K562 (cell line): ENCODE results near the gene CD44. TPM values are rescaled to one million over a fixed set of nuclear protein-coding genes. Genes with fewer than 3 reads are reported as not detected.
"Not testable (repeated sequence)": the region's sequence is repeated elsewhere in the genome, so short reads cannot be mapped to it uniquely, and the experiment has no call there.

ENCODE experiments used
- ATAC-seq: fragments of 200-7000 bp; cut with Tn5 transposase; 3 replicates; pipeline ENCODE4 v1.9.1; 2020; ENCODE audit warnings: moderate library complexity
- BruUV-seq: library from RNA; stranded (reverse); fragments of 400-500 nt; replicated peaks from 2 replicates; lab custom pipeline; 2021; lab: Mats Ljungman, UMichigan
- CTCF ChIA-PET: fragments of 300-600 bp; formaldehyde crosslinking; extraction: SDS; loops from one replicate; lab custom pipeline; 2021; ENCODE audit warnings: low intra/inter-chr PET ratio; lab: Yijun Ruan, JAX
- POLR2A ChIA-PET: fragments of 300-600, 350-650 bp; sonication (Branson Sonifier 250); formaldehyde crosslinking; extraction: SDS; loops from one replicate; lab custom pipeline; 2021; ENCODE audit warnings: antibody characterized with exemption, inconsistent platforms; lab: Yijun Ruan, JAX
- DNase-seq, 4 experiments: peaks; one replicate each; pipeline versions ENCODE4 v3.0.0 to v3.0.0-alpha.2; 2011 to 2018; ENCODE audit warnings: low spot score in 3 of 4, mixed read lengths in 3 of 4; ENCODE audit errors: extremely low read depth in 1 of 4
- FAIRE-seq: peaks from 2 replicates; lab custom pipeline; 2011; peaks lifted over from hg19 to GRCh38; lab: Jason Lieb, UNC
- H2AFZ ChIP-seq: 2 replicates; pipeline ENCODE4 v1.6.0; 2011; ENCODE audit warnings: low read depth, low read length, control low read depth, inconsistent platforms
- H3K27ac ChIP-seq: fragments of 200-600 bp; 3 replicates; pipeline ENCODE4 v1.8.0; 2011; ENCODE audit warnings: low read depth, mild to moderate bottlenecking, control low read depth, inconsistent platforms, low read length, moderate library complexity, mixed read lengths; ENCODE audit errors: extremely low read depth
- H3K27me3 ChIP-seq, 2 experiments: fragments of 300-600 bp in 1 of 2; 2 replicates in 1 of 2; 3 replicates in 1 of 2; pipeline versions ENCODE4 v1.6.0 to v1.8.0; 2011; ENCODE audit warnings: inconsistent platforms in 2 of 2, low read length in 2 of 2, mild to moderate bottlenecking in 1 of 2, mixed read lengths in 1 of 2, moderate library complexity in 1 of 2; ENCODE audit not compliant: control insufficient read depth in 2 of 2, insufficient read depth in 2 of 2
- H3K36me3 ChIP-seq: fragments of 300-600 bp; 3 replicates; pipeline ENCODE4 v1.8.0; 2011; ENCODE audit warnings: mild to moderate bottlenecking, low read length, inconsistent platforms; ENCODE audit not compliant: control insufficient read depth, insufficient read depth
- H3K4me1 ChIP-seq, 2 experiments: fragments of 200-600 bp in 1 of 2; replicated peaks in 1 of 2; 2 replicates in 1 of 2; 3 replicates in 1 of 2; pipeline versions ENCODE4 v1.5.1 to v1.8.0; 2011; ENCODE audit warnings: inconsistent platforms in 2 of 2, low read length in 2 of 2, mild to moderate bottlenecking in 1 of 2, mixed read lengths in 1 of 2, moderate library complexity in 1 of 2; ENCODE audit not compliant: control insufficient read depth in 2 of 2, insufficient read depth in 2 of 2
- H3K4me2 ChIP-seq: 2 replicates; pipeline ENCODE4 v1.6.1; 2011; ENCODE audit warnings: low read length, control low read depth, inconsistent platforms, mixed read lengths; ENCODE audit not compliant: insufficient read depth
- H3K4me3 ChIP-seq: fragments of 200-600 bp; sonication (generic), shearing (Covaris generic); 2 replicates; pipeline ENCODE4 v1.5.1; 2016; ENCODE audit warnings: control low read depth, inconsistent platforms
- H3K79me2 ChIP-seq: fragments of 200-600 bp; 3 replicates; pipeline ENCODE4 v1.8.0; 2011; ENCODE audit warnings: low read length, inconsistent platforms; ENCODE audit not compliant: control insufficient read depth, insufficient read depth
- H3K9ac ChIP-seq, 2 experiments: 2 replicates each; pipeline versions ENCODE4 v1.6.0 to v1.6.1; 2011; ENCODE audit warnings: low read depth in 2 of 2, low read length in 2 of 2, control low read depth in 1 of 2, inconsistent platforms in 1 of 2, mild to moderate bottlenecking in 1 of 2, mixed read lengths in 1 of 2; ENCODE audit not compliant: insufficient read depth in 1 of 2
- H3K9me1 ChIP-seq: one replicate; pipeline ENCODE4 v1.6.0; 2011; ENCODE audit warnings: inconsistent platforms, mild to moderate bottlenecking, low read length, moderate library complexity; ENCODE audit not compliant: control insufficient read depth, insufficient read depth
- H3K9me3 ChIP-seq: replicated peaks from 2 replicates; pipeline ENCODE4 v1.5.1; 2011; ENCODE audit warnings: low read depth, low read length, inconsistent platforms; ENCODE audit not compliant: control insufficient read depth, insufficient read depth
- H4K20me1 ChIP-seq: replicated peaks from 2 replicates; pipeline ENCODE4 v1.6.1; 2011; ENCODE audit warnings: low read length, inconsistent platforms, mixed read lengths; ENCODE audit not compliant: control insufficient read depth, insufficient read depth
- EHMT2 ChIP-seq: fragments of 450-650 bp; IDR thresholded peaks from 2 replicates; pipeline ENCODE4 v1.6.1; 2018; ENCODE audit warnings: antibody characterized with exemption
- RFX1 ChIP-seq: fragments of 450-650 bp; IDR thresholded peaks from 2 replicates; pipeline ENCODE4 v1.6.1; 2016; ENCODE audit warnings: mild to moderate bottlenecking, moderate library complexity
- VEZF1 ChIP-seq: fragments of 200-800 bp; sonication (Bioruptor generic); IDR thresholded peaks from 2 replicates; pipeline ENCODE4 v1.6.1; 2017; ENCODE audit warnings: missing genetic modification characterization, missing compliant biosample characterization
- WGBS: fragments of 100-300 bp; shearing (Covaris generic); methylation state at CpG from one replicate; pipeline ENCODE4 v1.1.6; 2016; ENCODE audit warnings: low coverage, mixed read lengths; ENCODE audit not compliant: insufficient coverage; ENCODE audit errors: missing lambda C conversion rate; 5-methylcytosine and 5-hydroxymethylcytosine counted together
- in situ Hi-C: fragments of 300-500 bp; cut with MboI; formaldehyde crosslinking; loops from 4 replicates; pipeline ENCODE4 v1.15.0; 2018; ENCODE audit warnings: inconsistent platforms, mixed read lengths
- intact Hi-C: fragments of 100-400 bp; cut with micrococcal nuclease; formaldehyde crosslinking; loops from 2 replicates; pipeline ENCODE4 v1.14.2; 2022
- polyA plus RNA-seq, 8 experiments: library from polyadenylated mRNA; depleted of rRNA in 4 of 8; stranded (reverse) in 5 of 8; unstranded in 3 of 8; fragments of >200 nt; fragmentation: Nextera tagmentation in 2 of 8; fragmentation: Illumina TruSeq in 1 of 8; extraction: Ambion mirVana in 2 of 8; extraction: Trizol in 1 of 8; gene quantifications; 2 replicates each; pipeline versions ENCODE4 v1.2.1 to v1.2.3, GENCODE V29; 2011 to 2014; ENCODE audit warnings: inconsistent platforms in 1 of 8, missing spikeins in 1 of 8
- total RNA-seq, 7 experiments: library from RNA; depleted of rRNA in 6 of 7; stranded (reverse); fragments of >200 nt in 6 of 7; fragmentation: Illumina TruSeq in 2 of 7; extraction: Trizol in 2 of 7; gene quantifications; 2 replicates each; pipeline versions ENCODE4 v1.2.1 to v1.2.3, GENCODE V29; 2011 to 2021; ENCODE audit warnings: low replicate concordance in 1 of 7

Gene CD44
- total and polyA plus RNA-seq, 9 of the 15 experiments (the other 6 are each of a cell fraction or from before 2014, with no cell fraction given), result 1.2 to 13.9 (median 3.0) TPM

- no peak overlapping the region for H2AFZ ChIP-seq
- 0% methylated on average over 2 of the region's 2 CpGs for WGBS
- no peak overlapping the region for H3K4me2 ChIP-seq
- intact Hi-C loops (no loop called here), in situ Hi-C loops (no loop called here)
- H3K36me3 ChIP-seq, result no peaks in the 10 kb centered on the region
- H3K9me3 ChIP-seq, result no peaks in the 10 kb centered on the region
- ATAC-seq, result no peak
- H3K79me2 ChIP-seq, result no peaks in the 10 kb centered on the region
- peaks cover 0 to 18% of the 10 kb centered on the region in 2 experiments; a peak in 4 of 5 replicates for H3K4me1 ChIP-seq
- ChIA-PET CTCF (no interaction called here), POLR2A (no interaction called here)
- H3K27me3 ChIP-seq, result no peaks in the 10 kb centered on the region; a peak in 1 of 5 replicates
- no peaks in the 10 kb centered on the region for H4K20me1 ChIP-seq
- no peak for DNase-seq
- H3K9ac ChIP-seq, result no peak overlapping the region
- peaks cover 2% of the 10 kb centered on the region for H3K9me1 ChIP-seq
- TF ChIP-seq VEZF1 (CRISPR knock-in tag) (peak; percentile 27; the same call in 1 of the 2 replicates), EHMT2 (no peak), RFX1 (peak; percentile 23; the same call in 1 of the 2 replicates)
- no TSS peak for BruUV-seq
- no peak for FAIRE-seq
- H3K4me3 ChIP-seq, result no peak overlapping the region
- H3K27ac ChIP-seq, result no peak overlapping the region
These were observed 31.1 kb upstream of the CD44 start for GRCh38 chr11:35107861-35108260.

GRCh38 chr11:35108336-35108735 is 30.6 kb upstream of the CD44 start:
- H3K9me1 ChIP-seq, H3K9ac ChIP-seq, H2AFZ ChIP-seq, FAIRE-seq, in situ Hi-C loops, H4K20me1 ChIP-seq, BruUV-seq, intact Hi-C loops, H3K4me3 ChIP-seq, ATAC-seq, H3K9me3 ChIP-seq, H3K36me3 ChIP-seq, H3K27me3 ChIP-seq, CTCF ChIA-PET, H3K4me2 ChIP-seq, H3K27ac ChIP-seq, POLR2A ChIA-PET, DNase-seq, H3K79me2 ChIP-seq: not testable (repeated sequence)
- H3K4me1 ChIP-seq, result peaks cover 0 to 18% of the 10 kb centered on the region in 2 experiments; a peak in 4 of 5 replicates
- WGBS, result 0% methylated on average over 1 of the region's 1 CpG
